Activated CD8-positive, alpha-beta memory T cell treated with anti-CD3 and anti-CD28 coated beads, Interleukin-2, amount 50 U/mL, for 1 hour (primary cell): Measurements from ENCODE around the gene RCAN1.
"Not testable (repeated sequence)": the region's sequence is repeated elsewhere in the genome, so short reads cannot be mapped to it uniquely, and the experiment has no call there.

Experiments used
- DNase-seq: peaks from one replicate; pipeline ENCODE4 v3.0.0-alpha.2; 2020; ENCODE audit errors: extremely low read depth

The RCAN1 gene

GRCh38 chr21:34517491-34518245, 97.2 kb downstream of the RCAN1 start:
- DNase-seq = no peak

DNA sequence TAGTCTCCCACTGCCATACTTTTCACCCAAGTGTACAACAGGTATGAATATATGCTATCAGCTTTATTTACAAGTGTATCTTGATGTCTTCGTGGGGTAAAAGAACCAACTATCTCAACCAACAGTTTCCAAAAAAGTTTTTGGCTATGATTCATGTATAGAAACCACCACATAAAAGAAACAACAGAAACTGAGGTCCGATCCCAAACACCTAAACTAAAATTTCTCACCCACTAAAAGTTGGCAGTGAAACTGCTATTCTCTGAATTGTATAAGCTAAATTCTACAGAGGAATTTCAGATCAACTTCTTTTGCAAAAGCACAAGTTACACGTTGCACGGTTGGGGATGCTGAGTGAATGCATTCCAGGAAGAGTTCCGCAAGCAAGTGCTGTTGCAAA, 97.9 kb downstream of the RCAN1 start:
- no peak for DNase-seq

- no peak for DNase-seq
Observed at GRCh38 chr21:34514576-34515115, 100.3 kb downstream of the RCAN1 start.

GRCh38 chr21:34513129-34513675, 101.7 kb downstream of the RCAN1 start:
- no peak for DNase-seq

DNA sequence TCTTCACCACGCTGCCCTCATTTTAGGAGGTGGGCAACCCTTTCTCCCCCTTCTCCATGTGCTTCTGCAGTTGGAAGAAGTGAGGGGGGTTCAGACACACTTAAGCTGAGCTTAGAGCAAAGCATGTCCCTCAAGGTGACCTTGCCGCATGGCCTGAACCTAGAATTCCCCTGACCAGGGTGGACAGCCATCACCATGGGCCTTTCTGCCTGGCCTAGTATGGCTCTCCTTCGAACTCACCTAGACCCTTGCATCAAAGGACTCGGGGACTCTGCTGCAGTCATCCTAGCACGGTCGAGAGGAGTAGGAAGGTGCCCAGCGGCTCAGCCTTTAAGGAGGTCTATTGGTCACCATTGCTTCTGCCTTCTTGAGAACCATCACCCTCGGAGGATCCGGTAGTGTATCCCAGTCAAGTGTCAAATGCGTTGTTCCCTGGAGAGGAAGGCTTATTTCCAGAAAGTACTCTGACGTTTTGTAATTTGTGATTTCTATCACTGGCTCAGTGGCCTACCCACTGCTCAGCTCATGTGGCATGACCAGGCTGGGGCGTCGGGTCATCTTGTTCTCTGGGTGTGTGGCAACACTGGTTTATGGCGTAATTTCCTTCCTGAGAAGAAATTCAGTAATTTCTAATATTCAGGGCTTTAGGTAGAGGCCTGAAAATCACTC, 103.0 kb downstream of the RCAN1 start, which contains the start of gene KCNE1:
Gene KCNE1, minus strand, starts transcription at position 424 of the 669 bp plus-strand sequence. CDS start 62,576 bp downstream, outside the sequence.
- DNase-seq = no peak

- DNase-seq = no peak
Observed at GRCh38 chr21:34511181-34511580, 103.7 kb downstream of the RCAN1 start.

GRCh38 chr21:34510148-34511142, 104.5 kb downstream of the RCAN1 start:
- no peak for DNase-seq

DNA sequence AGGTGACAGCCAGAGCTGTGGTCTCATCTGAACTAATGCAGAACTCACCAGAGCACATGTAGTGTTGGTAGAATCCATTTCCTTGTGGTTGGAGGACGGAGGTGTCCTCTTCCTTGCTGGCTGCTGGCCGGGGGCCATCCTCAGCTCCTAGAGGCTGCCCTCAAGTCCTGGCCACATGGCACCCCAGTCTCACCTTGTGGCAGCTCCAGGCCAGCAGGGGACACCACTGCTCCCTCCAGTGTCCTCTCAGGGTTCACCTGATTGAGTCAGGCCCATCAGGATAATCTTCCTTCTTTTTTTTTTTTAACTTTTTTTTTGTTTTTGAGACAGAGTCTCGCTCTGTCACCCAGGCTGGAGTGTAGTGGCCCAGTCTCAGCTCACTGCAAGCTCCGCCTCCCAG, 105.8 kb downstream of the RCAN1 start:
- no peak for DNase-seq

- no peak for DNase-seq
Observed at GRCh38 chr21:34504595-34504994, 110.3 kb downstream of the RCAN1 start.

GRCh38 chr21:34502480-34503106, 112.3 kb downstream of the RCAN1 start:
- no peak for DNase-seq

DNA sequence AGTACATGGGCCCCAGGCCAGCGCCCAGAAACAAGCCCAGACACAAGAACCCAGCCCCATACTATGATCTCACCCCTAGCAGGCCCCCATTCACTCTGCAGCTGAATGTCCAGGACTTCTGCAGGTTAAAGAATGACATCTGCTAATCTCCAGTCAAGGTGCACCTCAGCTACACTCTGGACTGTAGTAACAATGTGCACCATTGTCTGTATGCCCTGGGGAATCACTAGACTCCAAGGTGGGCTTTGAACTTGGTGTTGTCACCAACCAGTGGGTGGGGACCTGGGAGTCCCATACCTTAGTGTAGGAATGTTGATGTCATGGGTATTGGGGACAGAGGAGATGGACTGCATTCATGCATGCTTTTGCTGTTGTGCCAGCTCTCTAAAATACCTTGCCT, 113.2 kb downstream of the RCAN1 start:
- DNase-seq = no peak

DNA sequence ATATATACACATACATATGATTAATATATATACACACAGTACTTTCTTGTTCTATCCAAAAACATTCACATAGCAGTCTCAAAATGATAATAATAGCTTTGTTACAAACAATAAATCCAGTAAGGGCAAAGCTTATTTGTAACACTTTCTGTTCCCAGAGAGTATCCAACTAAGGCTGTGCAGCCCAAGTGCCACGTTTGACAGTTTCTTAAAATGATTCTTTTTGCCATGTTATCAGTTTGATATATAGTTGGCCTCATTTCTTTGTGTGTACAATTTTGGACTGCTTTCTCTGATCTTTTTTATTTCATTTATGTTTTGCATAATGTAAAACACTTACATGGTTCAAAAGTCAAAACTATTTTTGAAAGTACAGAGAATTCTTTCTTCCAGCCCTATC, 114.7 kb downstream of the RCAN1 start:
- DNase-seq = no peak

DNA sequence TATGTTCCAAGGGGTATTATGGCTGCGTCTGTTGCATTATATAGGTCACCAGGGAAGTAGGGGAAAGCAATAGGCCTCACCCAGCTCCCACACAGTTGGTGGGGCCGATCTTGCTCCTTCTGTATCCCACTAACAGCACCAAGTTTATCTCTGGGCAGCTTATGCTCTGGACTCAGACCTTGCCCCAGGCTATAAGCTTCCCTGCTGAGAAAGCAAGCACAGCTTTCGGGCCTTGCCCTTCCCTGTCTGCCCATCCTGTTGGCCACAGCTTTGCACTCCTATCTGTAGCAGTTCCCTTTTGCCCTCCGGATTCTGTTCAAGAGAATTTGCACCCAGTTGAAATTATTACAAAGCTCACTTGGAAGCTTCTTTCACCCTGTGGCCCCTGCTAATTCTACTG, 115.8 kb downstream of the RCAN1 start:
- DNase-seq = no peak

DNA sequence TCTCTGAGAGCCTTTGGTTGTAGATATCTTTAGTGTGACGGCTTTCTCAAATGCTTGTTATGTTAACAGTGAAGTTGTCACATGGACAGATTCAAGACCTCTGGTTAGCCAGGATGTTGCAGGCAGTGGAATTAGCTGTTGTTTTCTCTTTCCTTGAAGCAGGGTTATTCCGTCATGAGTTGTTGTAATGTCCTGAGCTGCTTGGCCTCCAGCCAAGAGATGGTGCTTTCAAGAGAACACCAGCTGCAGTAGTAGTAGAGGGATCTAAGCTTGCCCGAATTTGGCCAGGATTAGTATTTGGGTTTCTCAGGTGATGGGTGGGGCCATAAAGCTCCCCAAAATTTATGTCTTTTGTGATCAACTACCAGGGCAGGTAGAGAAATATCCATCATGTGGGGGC, 116.3 kb downstream of the RCAN1 start:
- no peak for DNase-seq

DNA sequence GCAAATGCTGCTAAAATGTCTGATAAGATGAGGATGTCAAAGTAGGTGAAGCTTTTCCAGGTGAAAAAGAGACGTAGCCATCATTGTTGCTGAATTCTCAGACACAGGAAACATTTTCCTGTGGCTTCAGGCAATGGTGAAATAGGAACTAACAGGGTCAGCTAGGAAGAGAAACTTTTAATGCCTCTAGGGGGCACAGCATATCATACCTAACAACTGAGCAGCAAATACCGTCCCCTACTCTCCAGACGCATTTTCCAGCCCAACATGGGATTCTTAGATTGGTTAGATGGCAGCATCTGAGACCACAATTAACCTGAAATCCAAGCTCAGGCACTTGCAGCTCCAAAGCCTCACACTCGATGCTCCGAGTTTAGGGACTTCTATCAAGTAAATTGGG, 131.1 kb downstream of the RCAN1 start:
- DNase-seq = not testable (repeated sequence)

DNA sequence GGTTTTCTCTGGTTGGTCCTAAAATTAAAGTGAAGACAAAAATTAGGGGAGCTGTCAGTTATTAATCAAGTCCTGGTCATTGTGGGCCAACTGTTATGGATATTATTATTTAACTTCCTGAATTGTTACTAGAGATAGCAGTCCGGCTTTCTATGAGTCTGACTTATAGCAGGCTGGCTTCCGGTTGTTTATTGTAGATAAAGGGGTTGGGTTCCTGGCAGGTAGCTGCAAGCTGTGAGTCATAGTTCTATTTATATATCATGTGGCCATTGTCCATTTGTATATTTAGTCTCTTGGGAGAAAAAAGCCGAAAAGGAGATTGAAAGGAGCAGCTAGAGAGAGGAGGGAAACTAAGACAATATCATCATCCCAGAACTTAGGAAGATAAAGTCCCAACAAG, 131.5 kb downstream of the RCAN1 start:
- not testable (repeated sequence) for DNase-seq

DNA sequence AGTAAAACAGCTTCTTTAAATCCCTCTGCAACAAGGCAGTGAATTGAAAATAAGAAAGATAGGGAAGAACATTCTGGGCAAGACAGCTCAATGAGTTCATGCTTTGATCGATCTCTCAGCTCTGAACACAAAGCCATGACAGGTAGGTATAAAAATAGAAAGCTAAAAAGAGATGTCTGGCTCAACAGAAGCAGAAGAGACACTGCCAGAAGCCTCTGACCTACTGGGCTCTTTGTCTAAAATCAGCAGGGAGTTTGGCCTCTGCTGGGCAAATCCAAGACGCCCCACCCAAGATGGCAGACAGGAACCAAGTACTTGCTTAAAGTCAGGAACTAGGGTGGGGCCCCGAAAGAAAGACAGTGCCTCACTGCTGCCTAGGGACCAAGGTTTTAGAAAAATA, 147.6 kb downstream of the RCAN1 start:
- not testable (repeated sequence) for DNase-seq
